ENCODE measurements around the gene OSBPL10.

OSBPL10 gene

GRCh38 chr3:31829010-31829409 lies 152.1 kb downstream of the OSBPL10 start:
- H3K4me1 ChIP-seq (ENCODE audit: control insufficient read depth, insufficient read depth, low read length, poor library complexity, severe bottlenecking), result no peaks in the 10 kb centered on the region
- no peaks in the 10 kb centered on the region for H3K36me3 ChIP-seq (ENCODE audit: control insufficient read depth, insufficient read depth, low read length)
- DNase-seq, result no peak
- H3K27ac ChIP-seq (ENCODE audit: insufficient read depth, low read length, poor library complexity, severe bottlenecking), result no peak overlapping the region
- no peaks in the 10 kb centered on the region for H3K9me3 ChIP-seq (ENCODE audit: control insufficient read depth, low read length)
- H3K27me3 ChIP-seq (replicated peaks; ENCODE audit: control insufficient read depth, insufficient read depth, low read length, poor library complexity, severe bottlenecking), result no peaks in the 10 kb centered on the region
- H3K4me3 ChIP-seq (ENCODE audit: insufficient read depth, low read depth, low read length, poor library complexity, severe bottlenecking), result no peak overlapping the region

DNA sequence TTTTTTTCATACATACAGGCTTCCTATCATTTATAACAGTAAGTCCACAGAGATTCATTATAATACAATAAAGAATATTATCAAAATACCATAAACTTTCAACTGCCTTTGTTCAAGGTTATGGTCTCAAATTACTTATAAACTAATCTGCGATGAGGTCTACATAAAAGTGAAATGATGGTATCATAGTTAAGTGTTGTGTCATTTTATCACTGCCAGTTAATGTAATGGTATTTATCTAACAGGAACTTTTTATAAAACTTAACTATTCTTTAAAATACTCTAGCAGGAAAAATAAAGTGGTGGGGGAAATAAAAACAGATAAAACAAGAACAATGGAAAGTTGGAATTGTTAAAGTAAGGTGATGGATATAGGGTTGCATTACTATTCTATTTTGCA lies 153.1 kb downstream of the OSBPL10 start:
- Histone ChIP-seq H3K27ac (ENCODE audit: insufficient read depth, low read length, poor library complexity, severe bottlenecking) (no peak overlapping the region), H3K4me3 (ENCODE audit: insufficient read depth, low read depth, low read length, poor library complexity, severe bottlenecking) (no peak overlapping the region), H3K9me3 (ENCODE audit: control insufficient read depth, low read length) (no peaks in the 10 kb centered on the region), H3K27me3 (replicated peaks; ENCODE audit: control insufficient read depth, insufficient read depth, low read length, poor library complexity, severe bottlenecking) (no peaks in the 10 kb centered on the region), H3K4me1 (ENCODE audit: control insufficient read depth, insufficient read depth, low read length, poor library complexity, severe bottlenecking) (no peaks in the 10 kb centered on the region), H3K36me3 (ENCODE audit: control insufficient read depth, insufficient read depth, low read length) (no peaks in the 10 kb centered on the region)
- DNase-seq, result no peak

GRCh38 chr3:31823184-31823583 lies 157.9 kb downstream of the OSBPL10 start:
- DNase-seq, result no peak
- H3K27me3 ChIP-seq (replicated peaks; ENCODE audit: control insufficient read depth, insufficient read depth, low read length, poor library complexity, severe bottlenecking), result no peaks in the 10 kb centered on the region
- no peak overlapping the region for H3K27ac ChIP-seq (ENCODE audit: insufficient read depth, low read length, poor library complexity, severe bottlenecking)
- H3K9me3 ChIP-seq (ENCODE audit: control insufficient read depth, low read length), result no peaks in the 10 kb centered on the region
- H3K4me1 ChIP-seq (ENCODE audit: control insufficient read depth, insufficient read depth, low read length, poor library complexity, severe bottlenecking), result no peaks in the 10 kb centered on the region
- H3K36me3 ChIP-seq (ENCODE audit: control insufficient read depth, insufficient read depth, low read length), result no peaks in the 10 kb centered on the region
- no peak overlapping the region for H3K4me3 ChIP-seq (ENCODE audit: insufficient read depth, low read depth, low read length, poor library complexity, severe bottlenecking)

DNA sequence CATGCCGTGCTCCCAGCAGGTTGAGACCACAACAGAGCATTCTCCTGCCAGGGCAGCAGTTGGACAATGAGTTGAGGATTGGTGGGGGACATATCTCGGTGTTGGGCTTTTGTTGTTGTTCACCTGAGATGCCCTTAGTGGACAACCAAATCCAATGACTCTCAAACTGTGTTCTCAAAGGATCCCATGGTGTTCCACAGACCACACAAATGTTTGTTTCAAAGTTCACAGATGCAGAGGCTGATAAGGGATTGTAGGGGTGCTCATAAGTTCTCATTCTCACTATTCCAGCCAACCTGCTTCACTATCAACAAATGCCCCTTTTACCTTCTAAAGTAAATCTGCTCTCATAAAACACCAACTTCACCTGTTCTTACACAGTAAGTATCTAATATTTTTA lies 159.9 kb downstream of the OSBPL10 start:
- Histone ChIP-seq H3K27ac (ENCODE audit: insufficient read depth, low read length, poor library complexity, severe bottlenecking) (no peak overlapping the region), H3K36me3 (ENCODE audit: control insufficient read depth, insufficient read depth, low read length) (no peaks in the 10 kb centered on the region), H3K9me3 (ENCODE audit: control insufficient read depth, low read length) (no peaks in the 10 kb centered on the region), H3K27me3 (replicated peaks; ENCODE audit: control insufficient read depth, insufficient read depth, low read length, poor library complexity, severe bottlenecking) (no peaks in the 10 kb centered on the region), H3K4me1 (ENCODE audit: control insufficient read depth, insufficient read depth, low read length, poor library complexity, severe bottlenecking) (no peaks in the 10 kb centered on the region), H3K4me3 (ENCODE audit: insufficient read depth, low read depth, low read length, poor library complexity, severe bottlenecking) (no peak overlapping the region)
- no peak for DNase-seq

DNA sequence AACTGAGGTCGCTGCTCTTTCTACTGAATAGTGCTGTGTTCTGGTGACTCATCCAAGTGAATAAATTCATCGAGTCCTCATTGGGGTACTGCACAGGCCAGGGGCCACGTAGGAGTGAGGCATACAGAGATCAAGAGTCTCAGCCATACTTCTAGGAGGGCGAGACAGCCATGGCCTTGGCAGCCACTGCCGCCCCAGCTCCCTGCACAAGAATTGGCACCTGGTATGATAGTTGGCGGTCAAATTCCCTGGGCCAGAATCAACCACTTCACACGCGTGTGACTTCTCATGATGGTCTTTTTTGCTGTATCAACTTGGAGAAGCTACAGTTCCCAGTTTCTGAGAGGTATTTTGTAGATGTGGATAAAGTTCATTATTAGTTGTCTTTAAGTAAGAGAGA lies 161.6 kb downstream of the OSBPL10 start:
- no peak for DNase-seq
- H3K9me3 ChIP-seq (ENCODE audit: control insufficient read depth, low read length), result no peaks in the 10 kb centered on the region
- no peak overlapping the region for H3K27ac ChIP-seq (ENCODE audit: insufficient read depth, low read length, poor library complexity, severe bottlenecking)
- no peaks in the 10 kb centered on the region for H3K4me1 ChIP-seq (ENCODE audit: control insufficient read depth, insufficient read depth, low read length, poor library complexity, severe bottlenecking)
- no peak overlapping the region for H3K4me3 ChIP-seq (ENCODE audit: insufficient read depth, low read depth, low read length, poor library complexity, severe bottlenecking)
- H3K27me3 ChIP-seq (replicated peaks; ENCODE audit: control insufficient read depth, insufficient read depth, low read length, poor library complexity, severe bottlenecking), result no peaks in the 10 kb centered on the region
- no peaks in the 10 kb centered on the region for H3K36me3 ChIP-seq (ENCODE audit: control insufficient read depth, insufficient read depth, low read length)

- Histone ChIP-seq H3K9me3 (ENCODE audit: control insufficient read depth, low read length) (no peaks in the 10 kb centered on the region), H3K27ac (ENCODE audit: insufficient read depth, low read length, poor library complexity, severe bottlenecking) (no peak overlapping the region), H3K4me3 (ENCODE audit: insufficient read depth, low read depth, low read length, poor library complexity, severe bottlenecking) (no peak overlapping the region), H3K4me1 (ENCODE audit: control insufficient read depth, insufficient read depth, low read length, poor library complexity, severe bottlenecking) (no peaks in the 10 kb centered on the region), H3K27me3 (replicated peaks; ENCODE audit: control insufficient read depth, insufficient read depth, low read length, poor library complexity, severe bottlenecking) (no peaks in the 10 kb centered on the region), H3K36me3 (ENCODE audit: control insufficient read depth, insufficient read depth, low read length) (no peaks in the 10 kb centered on the region)
- DNase-seq, result no peak
Observed at GRCh38 chr3:31817411-31817966, 163.6 kb downstream of the OSBPL10 start.

DNA sequence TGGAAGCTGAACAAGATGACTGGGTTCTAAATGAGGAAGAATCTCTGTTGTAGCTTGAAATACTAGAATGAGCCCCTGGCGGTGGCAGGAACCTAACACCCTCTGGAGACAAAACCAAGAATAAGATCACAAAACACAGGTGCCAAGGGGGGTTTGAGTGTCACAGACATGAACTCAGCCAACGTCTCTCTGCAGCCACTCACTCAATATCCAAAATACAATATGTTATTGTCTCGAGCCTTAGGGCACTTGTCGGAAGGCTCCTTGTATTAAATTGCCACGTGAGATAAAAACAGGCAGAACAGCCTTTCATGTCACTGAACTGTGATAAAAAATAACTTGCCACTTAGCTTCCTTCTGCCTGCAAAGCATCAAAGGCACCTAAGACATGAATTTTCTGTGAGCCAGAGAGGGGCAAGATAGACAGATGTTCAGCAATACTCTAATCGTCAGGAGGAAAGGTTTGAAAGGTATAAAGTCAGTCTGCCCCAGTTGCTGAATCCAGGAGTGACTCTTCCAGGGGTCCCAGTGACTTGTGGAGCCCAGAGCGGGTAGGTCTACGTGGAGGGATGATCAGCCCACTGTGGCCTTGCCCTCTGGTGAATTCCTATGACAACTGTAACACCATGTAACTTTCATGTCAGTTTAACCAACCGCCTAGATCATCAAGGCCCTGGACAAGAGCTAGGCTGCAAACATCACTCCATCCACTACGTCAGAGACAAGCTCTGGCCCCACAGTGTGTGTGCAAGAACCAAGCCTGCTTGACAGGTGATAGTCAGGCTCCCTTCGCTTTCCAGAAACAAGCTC lies 165.2 kb downstream of the OSBPL10 start:
- Histone ChIP-seq H3K27me3 (replicated peaks; ENCODE audit: control insufficient read depth, insufficient read depth, low read length, poor library complexity, severe bottlenecking) (no peaks in the 10 kb centered on the region), H3K27ac (ENCODE audit: insufficient read depth, low read length, poor library complexity, severe bottlenecking) (no peak overlapping the region), H3K36me3 (ENCODE audit: control insufficient read depth, insufficient read depth, low read length) (no peaks in the 10 kb centered on the region), H3K4me3 (ENCODE audit: insufficient read depth, low read depth, low read length, poor library complexity, severe bottlenecking) (no peak overlapping the region), H3K4me1 (ENCODE audit: control insufficient read depth, insufficient read depth, low read length, poor library complexity, severe bottlenecking) (no peaks in the 10 kb centered on the region), H3K9me3 (ENCODE audit: control insufficient read depth, low read length) (no peaks in the 10 kb centered on the region)
- DNase-seq, result no peak

- Histone ChIP-seq H3K36me3 (ENCODE audit: control insufficient read depth, insufficient read depth, low read length) (no peaks in the 10 kb centered on the region), H3K9me3 (ENCODE audit: control insufficient read depth, low read length) (no peaks in the 10 kb centered on the region), H3K27me3 (replicated peaks; ENCODE audit: control insufficient read depth, insufficient read depth, low read length, poor library complexity, severe bottlenecking) (no peaks in the 10 kb centered on the region), H3K27ac (ENCODE audit: insufficient read depth, low read length, poor library complexity, severe bottlenecking) (no peak overlapping the region), H3K4me3 (ENCODE audit: insufficient read depth, low read depth, low read length, poor library complexity, severe bottlenecking) (no peak overlapping the region), H3K4me1 (ENCODE audit: control insufficient read depth, insufficient read depth, low read length, poor library complexity, severe bottlenecking) (no peaks in the 10 kb centered on the region)
- DNase-seq, result no peak
Observed at GRCh38 chr3:31815006-31815405, 166.1 kb downstream of the OSBPL10 start.

DNA sequence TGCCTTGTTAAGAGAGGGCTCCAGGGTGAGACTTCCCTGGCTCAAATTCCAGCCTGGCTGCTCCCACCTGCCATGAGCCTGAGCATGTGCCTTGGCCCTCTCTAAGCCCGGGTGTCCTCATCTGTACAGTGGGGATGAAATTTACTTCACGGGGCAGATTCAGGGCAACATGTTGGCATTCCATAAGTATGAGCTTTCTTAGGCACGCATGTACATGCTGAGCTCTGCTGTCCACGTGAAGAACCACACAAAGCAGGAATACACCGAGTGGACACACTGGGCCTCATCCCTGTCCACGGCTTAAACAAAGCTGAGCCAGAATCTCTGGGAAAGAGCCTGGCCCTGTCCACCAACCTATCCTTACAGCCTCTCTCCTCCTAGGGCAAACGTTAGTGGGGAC lies 167.4 kb downstream of the OSBPL10 start:
- Histone ChIP-seq H3K27ac (ENCODE audit: insufficient read depth, low read length, poor library complexity, severe bottlenecking) (no peak overlapping the region), H3K27me3 (replicated peaks; ENCODE audit: control insufficient read depth, insufficient read depth, low read length, poor library complexity, severe bottlenecking) (no peaks in the 10 kb centered on the region), H3K9me3 (ENCODE audit: control insufficient read depth, low read length) (no peaks in the 10 kb centered on the region), H3K36me3 (ENCODE audit: control insufficient read depth, insufficient read depth, low read length) (no peaks in the 10 kb centered on the region), H3K4me1 (ENCODE audit: control insufficient read depth, insufficient read depth, low read length, poor library complexity, severe bottlenecking) (no peaks in the 10 kb centered on the region), H3K4me3 (ENCODE audit: insufficient read depth, low read depth, low read length, poor library complexity, severe bottlenecking) (no peak overlapping the region)
- DNase-seq, result no peak

GRCh38 chr3:31813197-31813596 lies 167.9 kb downstream of the OSBPL10 start:
- no peak for DNase-seq
- H3K27ac ChIP-seq (ENCODE audit: insufficient read depth, low read length, poor library complexity, severe bottlenecking), result no peak overlapping the region
- H3K9me3 ChIP-seq (ENCODE audit: control insufficient read depth, low read length), result no peaks in the 10 kb centered on the region
- no peak overlapping the region for H3K4me3 ChIP-seq (ENCODE audit: insufficient read depth, low read depth, low read length, poor library complexity, severe bottlenecking)
- no peaks in the 10 kb centered on the region for H3K4me1 ChIP-seq (ENCODE audit: control insufficient read depth, insufficient read depth, low read length, poor library complexity, severe bottlenecking)
- no peaks in the 10 kb centered on the region for H3K27me3 ChIP-seq (replicated peaks; ENCODE audit: control insufficient read depth, insufficient read depth, low read length, poor library complexity, severe bottlenecking)
- no peaks in the 10 kb centered on the region for H3K36me3 ChIP-seq (ENCODE audit: control insufficient read depth, insufficient read depth, low read length)
